ENCODE data around the gene SHB. TPM values are rescaled to one million over a fixed set of nuclear protein-coding genes. Genes with fewer than 3 reads are reported as not detected.

The SHB gene
- total RNA-seq, 2 donors from 2014 or later: 41.7 to 57.9 TPM

DNA sequence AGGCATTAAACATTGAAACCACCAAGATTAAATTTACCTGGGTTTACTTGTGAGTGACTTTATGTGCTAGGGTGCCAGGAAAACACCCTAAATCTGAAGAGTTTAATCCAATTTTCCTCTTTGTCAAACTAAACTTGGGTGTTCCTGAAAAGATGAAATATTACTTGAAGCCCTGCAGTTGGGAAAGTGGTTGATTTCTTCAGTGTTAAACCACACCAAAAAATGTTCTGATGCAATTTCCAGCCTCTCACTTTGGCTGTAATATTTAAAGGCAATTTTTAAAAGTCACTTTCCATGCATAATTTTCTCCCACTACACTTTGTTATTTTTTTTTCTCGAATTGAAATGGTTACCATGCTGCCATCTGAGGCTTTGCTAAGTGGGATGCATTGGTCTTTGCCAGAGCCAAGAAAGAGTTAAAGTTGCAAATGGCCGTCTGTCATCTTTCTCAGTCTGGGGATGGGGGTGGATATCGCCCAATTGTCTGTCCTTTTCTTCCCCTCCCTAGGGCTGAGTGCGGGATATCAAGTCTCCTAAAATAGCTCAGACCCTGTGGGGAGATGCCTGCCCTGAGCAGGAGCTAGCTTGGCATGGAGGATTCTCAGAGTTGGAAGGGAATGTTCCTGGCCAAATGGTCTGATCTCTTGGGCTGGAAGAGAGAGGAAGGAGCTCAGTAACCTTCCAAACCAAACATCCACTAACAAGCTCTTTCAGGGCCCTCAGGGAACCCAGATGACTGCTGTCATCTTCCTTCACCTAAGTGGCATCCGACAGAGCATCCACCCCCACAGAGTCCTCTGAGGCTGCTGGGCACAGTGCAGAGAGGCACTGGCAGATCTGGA is 13.6 kb upstream of the SHB start:
- ATAC-seq (ENCODE audit: insufficient number of reproducible peaks, low FRiP score, low read depth) (no peak), DNase-seq (ENCODE audit: low spot score) (no peak)
- H3K36me3 ChIP-seq: no peaks in the 10 kb centered on the region
- H3K4me1 ChIP-seq (ENCODE audit: control insufficient read depth in 1 of 2, low read depth in 2 of 2): peaks cover 0 to 20% of the 10 kb centered on the region in 2 donors
- TF ChIP-seq, protein P1, sequence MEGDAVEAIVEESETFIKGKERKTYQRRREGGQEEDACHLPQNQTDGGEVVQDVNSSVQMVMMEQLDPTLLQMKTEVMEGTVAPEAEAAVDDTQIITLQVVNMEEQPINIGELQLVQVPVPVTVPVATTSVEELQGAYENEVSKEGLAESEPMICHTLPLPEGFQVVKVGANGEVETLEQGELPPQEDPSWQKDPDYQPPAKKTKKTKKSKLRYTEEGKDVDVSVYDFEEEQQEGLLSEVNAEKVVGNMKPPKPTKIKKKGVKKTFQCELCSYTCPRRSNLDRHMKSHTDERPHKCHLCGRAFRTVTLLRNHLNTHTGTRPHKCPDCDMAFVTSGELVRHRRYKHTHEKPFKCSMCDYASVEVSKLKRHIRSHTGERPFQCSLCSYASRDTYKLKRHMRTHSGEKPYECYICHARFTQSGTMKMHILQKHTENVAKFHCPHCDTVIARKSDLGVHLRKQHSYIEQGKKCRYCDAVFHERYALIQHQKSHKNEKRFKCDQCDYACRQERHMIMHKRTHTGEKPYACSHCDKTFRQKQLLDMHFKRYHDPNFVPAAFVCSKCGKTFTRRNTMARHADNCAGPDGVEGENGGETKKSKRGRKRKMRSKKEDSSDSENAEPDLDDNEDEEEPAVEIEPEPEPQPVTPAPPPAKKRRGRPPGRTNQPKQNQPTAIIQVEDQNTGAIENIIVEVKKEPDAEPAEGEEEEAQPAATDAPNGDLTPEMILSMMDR (IDR thresholded peaks at IDR 0.05): no peak
- H3K9me3 ChIP-seq: no peaks in the 10 kb centered on the region
- H3K27me3 ChIP-seq (replicated peaks; ENCODE audit: insufficient read depth): no peaks in the 10 kb centered on the region
- H3K4me3 ChIP-seq: no peak overlapping the region
- H3K27ac ChIP-seq: no peak overlapping the region

DNA sequence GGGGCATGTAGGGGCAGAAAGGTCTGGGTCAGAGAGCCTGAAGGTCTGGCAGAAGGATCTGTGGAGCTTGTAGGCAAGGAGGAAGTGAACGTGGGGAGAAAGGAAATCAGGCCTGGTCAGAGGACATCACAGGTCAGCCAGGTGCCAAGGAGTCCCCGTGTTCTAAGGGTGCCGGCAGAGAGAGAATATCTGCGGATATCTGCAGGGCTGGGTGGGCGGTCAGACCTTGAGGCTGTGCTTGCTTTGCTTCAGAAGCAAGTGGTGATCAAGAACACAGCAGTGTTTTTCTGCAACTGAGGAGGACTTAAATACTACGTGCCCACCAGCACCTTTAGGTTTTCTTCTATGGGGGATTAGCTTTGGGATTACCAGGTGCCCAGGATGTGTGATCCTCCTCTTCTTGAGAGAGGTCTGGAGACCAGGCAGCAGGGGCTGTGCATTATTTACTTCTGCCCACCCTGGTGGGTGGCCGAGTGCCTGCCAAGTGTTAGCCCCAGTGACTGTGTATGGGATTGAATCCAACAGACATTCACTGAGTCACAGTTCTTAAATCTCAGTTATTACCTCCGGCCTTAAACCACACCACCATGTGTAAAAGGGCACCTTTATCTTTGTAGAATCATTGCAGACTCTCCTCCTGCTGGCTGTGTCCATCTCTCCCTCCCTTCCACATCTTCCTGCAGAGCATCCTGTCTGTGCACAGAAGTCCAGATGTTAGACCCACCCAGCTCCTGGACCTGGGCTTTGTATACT is 12.5 kb upstream of the SHB start:
- Histone ChIP-seq H3K27me3 (replicated peaks; ENCODE audit: insufficient read depth) (no peaks in the 10 kb centered on the region), H3K4me3 (no peak overlapping the region), H3K27ac (no peak overlapping the region), H3K4me1 (ENCODE audit: control insufficient read depth in 1 of 2, low read depth in 2 of 2) (peaks cover 0 to 20% of the 10 kb centered on the region in 2 donors), H3K36me3 (no peaks in the 10 kb centered on the region), H3K9me3 (no peaks in the 10 kb centered on the region)
- no peak for ATAC-seq (ENCODE audit: insufficient number of reproducible peaks, low FRiP score, low read depth)
- no peak for DNase-seq (ENCODE audit: low spot score)
- TF ChIP-seq, protein P1 (IDR thresholded peaks at IDR 0.05): no peak

DNA sequence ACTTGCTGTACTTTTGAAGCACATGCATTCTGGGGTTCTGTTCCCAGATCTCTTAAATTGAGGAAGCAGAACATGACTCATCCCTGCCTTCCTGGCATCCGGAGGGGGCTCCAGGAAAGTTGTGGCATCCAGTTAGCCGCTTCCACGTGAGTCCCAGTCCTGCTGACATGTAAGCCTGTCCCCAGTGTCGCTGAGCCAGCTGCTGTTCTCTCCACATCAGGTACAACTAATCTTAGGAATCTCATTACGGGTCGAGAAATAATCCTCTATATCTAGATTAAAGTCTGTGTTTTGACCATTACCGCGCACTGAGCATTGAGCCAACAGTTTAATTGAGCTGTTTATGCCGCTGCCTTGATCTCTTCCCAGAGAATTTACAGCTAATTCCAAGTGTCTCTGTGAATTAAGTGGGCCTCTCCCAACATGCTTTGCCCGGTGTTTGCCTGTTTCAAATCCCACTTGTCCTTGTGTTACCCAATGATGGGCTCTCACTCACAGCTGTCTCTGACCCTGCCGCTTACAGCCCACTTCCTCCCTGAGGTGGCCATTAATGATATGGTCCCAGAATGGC is 10.5 kb upstream of the SHB start:
- H3K9me3 ChIP-seq: no peaks in the 10 kb centered on the region
- H3K27me3 ChIP-seq (replicated peaks; ENCODE audit: insufficient read depth): no peaks in the 10 kb centered on the region
- H3K36me3 ChIP-seq: no peaks in the 10 kb centered on the region
- H3K4me3 ChIP-seq: no peak overlapping the region
- no peak for DNase-seq (ENCODE audit: low spot score)
- TF ChIP-seq, protein P1 (IDR thresholded peaks at IDR 0.05): no peak
- no peak for ATAC-seq (ENCODE audit: insufficient number of reproducible peaks, low FRiP score, low read depth)
- H3K4me1 ChIP-seq (ENCODE audit: control insufficient read depth in 1 of 2, low read depth in 2 of 2): peaks cover 2 to 20% of the 10 kb centered on the region in 2 donors
- no peak overlapping the region for H3K27ac ChIP-seq

DNA sequence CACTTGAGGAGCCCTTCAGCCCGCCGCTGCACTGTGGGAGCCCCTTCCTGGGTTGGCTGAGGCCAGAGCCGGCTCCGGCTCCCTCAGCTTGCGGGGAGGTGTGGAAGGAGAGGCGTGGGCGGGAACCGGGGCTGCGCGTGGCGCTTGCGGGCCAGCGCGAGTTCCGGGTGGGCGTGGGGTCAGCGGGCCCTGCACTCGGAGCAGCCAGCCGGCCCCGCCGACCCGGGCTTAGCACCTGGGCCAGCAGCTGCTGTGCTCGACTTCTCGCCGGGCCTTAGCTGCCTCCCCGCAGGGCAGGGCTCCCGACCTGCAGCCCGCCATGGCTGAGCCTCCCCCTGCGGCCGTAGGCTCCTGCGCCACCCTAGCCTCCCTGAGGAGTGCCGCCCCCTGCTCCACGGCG is 6.2 kb upstream of the SHB start:
- Histone ChIP-seq H3K36me3 (no peaks in the 10 kb centered on the region), H3K27me3 (replicated peaks; ENCODE audit: insufficient read depth) (no peaks in the 10 kb centered on the region), H3K4me1 (ENCODE audit: control insufficient read depth in 1 of 2, low read depth in 2 of 2) (peaks cover 1 to 7% of the 10 kb centered on the region in 2 donors), H3K27ac (no peak overlapping the region), H3K9me3 (no peaks in the 10 kb centered on the region), H3K4me3 (no peak overlapping the region)
- TF ChIP-seq, protein P1 (IDR thresholded peaks at IDR 0.05): no peak
- DNase-seq (ENCODE audit: low spot score): no peak
- ATAC-seq (ENCODE audit: insufficient number of reproducible peaks, low FRiP score, low read depth): no peak

DNA sequence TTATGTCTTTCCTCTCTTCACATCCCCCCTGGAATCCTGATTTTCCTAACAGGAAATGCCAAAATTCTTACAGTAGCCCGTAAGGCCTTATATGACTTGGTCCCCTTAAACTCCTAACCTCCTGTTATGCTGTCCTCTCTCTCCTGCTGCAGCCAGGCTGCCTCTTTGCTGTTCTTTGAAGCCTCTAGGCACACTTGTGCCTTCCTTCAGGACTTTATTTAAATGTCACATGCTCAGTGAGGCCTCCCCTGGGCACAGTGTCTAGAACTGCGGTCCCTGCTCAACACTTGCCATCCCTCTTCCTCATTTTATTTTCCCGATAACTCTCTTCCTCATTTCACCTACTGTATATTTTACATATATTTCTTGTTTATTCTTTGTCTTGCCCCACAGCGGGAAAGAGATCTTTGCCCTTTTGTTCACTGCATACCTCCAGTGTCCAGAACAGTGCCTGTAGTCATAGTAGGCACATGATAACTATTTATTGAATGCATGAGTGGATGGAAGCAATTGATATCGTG is 5.5 kb upstream of the SHB start:
- Histone ChIP-seq H3K9me3 (no peaks in the 10 kb centered on the region), H3K27me3 (replicated peaks; ENCODE audit: insufficient read depth) (no peaks in the 10 kb centered on the region), H3K36me3 (no peaks in the 10 kb centered on the region), H3K27ac (no peak overlapping the region), H3K4me3 (no peak overlapping the region), H3K4me1 (ENCODE audit: control insufficient read depth in 1 of 2, low read depth in 2 of 2) (peaks cover 7% of the 10 kb centered on the region in 2 donors)
- ATAC-seq (ENCODE audit: insufficient number of reproducible peaks, low FRiP score, low read depth) (no peak), DNase-seq (ENCODE audit: low spot score) (no peak)
- TF ChIP-seq, protein P1 (IDR thresholded peaks at IDR 0.05): no peak

Measured in thoracic aorta (tissue), 2 donors.